T-helper 17 cell (primary cell): ENCODE data around the gene NXN. TPM values are rescaled to one million over a fixed set of nuclear protein-coding genes. Genes with fewer than 3 reads are reported as not detected.
"Not testable (repeated sequence)": the region's sequence is repeated elsewhere in the genome, so short reads cannot be mapped to it uniquely, and the experiment has no call there.

Experiments
- ATAC-seq: fragments of 150-1000 bp; cut with Tn5 transposase; 2 replicates; pipeline ENCODE4 v1.10.0; 2021; ENCODE audit warnings: mild to moderate bottlenecking, moderate library complexity
- DNase-seq, 3 donors: peaks; one replicate each; pipeline versions ENCODE4 v3.0.0 to v3.0.0-alpha.2; 2020 to 2021
- H3K9me3 ChIP-seq: one replicate; pipeline ENCODE4 v1.7.0; 2013; ENCODE audit warnings: low read length, mild to moderate bottlenecking; ENCODE audit not compliant: control insufficient read depth, poor library complexity, severe bottlenecking
- H3K27ac Mint-ChIP-seq: one replicate; pipeline ENCODE4 v1.8.0; 2022; ENCODE audit warnings: mild to moderate bottlenecking, moderate library complexity, mixed read lengths
- H3K27me3 Mint-ChIP-seq: one replicate; pipeline ENCODE4 v1.8.0; 2022; ENCODE audit warnings: mixed read lengths
- H3K36me3 Mint-ChIP-seq: one replicate; pipeline ENCODE4 v1.8.0; 2022; ENCODE audit warnings: low read depth, mixed read lengths
- H3K4me1 Mint-ChIP-seq: one replicate; pipeline ENCODE4 v1.8.0; 2022; ENCODE audit warnings: mild to moderate bottlenecking, mixed read lengths
- H3K4me3 Mint-ChIP-seq: one replicate; pipeline ENCODE4 v1.8.0; 2022; ENCODE audit warnings: mild to moderate bottlenecking, moderate library complexity, mixed read lengths
- total RNA-seq, 4 donors: library from RNA in 2 of 4; stranded (reverse) in 2 of 4; gene quantifications; one replicate each; pipeline ENCODE4 v1.2.3 and lab custom pipeline; 2022 to 2026

NXN gene
- total RNA-seq, 2 donors from 2014 or later = 3.3 to 4.4 TPM

DNA sequence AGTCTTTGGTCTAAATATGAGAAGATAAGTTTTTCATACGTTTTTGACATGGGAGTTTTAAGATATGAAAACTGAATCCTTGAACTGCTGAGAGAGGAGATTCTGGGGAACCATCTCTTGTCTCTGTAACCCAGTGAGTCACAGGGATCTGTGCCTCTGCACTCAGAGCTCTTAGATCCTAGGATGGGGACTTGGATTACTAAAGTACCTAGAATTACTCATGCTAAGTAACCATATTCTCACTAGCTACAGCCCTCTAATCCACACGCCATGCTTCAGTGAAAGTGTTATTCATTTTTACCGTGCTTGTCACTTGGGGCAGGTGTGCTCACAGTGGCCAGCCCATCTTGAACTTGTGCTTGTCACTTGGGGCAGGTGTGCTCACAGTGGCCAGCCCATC lies 195.4 kb downstream of the NXN start:
- Mint-ChIP-seq H3K27me3 (no peaks in the 10 kb centered on the region), H3K27ac (no peak overlapping the region), H3K4me3 (peak overlapping the region; percentile 98), H3K4me1 (peaks cover 28% of the 10 kb centered on the region), H3K36me3 (no peaks in the 10 kb centered on the region)
- DNase-seq = no peak
- H3K9me3 ChIP-seq = no peaks in the 10 kb centered on the region
- ATAC-seq = no peak

GRCh38 chr17:781805-782731 lies 197.5 kb downstream of the NXN start, which contains the start of the genes GLOD4 and MRM3:
Gene GLOD4 (minus strand): TSS chr17:782280. CDS start chr17:782255, 25 bp downstream.
Gene MRM3 (plus strand): TSS chr17:782353. CDS start chr17:782379, 26 bp downstream.
- no peaks in the 10 kb centered on the region for H3K27me3 Mint-ChIP-seq

GRCh38 chr17:778096-778495 lies 201.5 kb downstream of the NXN start:
- peaks cover 33% of the 10 kb centered on the region for H3K4me1 Mint-ChIP-seq
- DNase-seq = no peak
- no peak for ATAC-seq
- H3K9me3 ChIP-seq = no peaks in the 10 kb centered on the region
- no peak overlapping the region for H3K27ac Mint-ChIP-seq
- H3K4me3 Mint-ChIP-seq = no peak overlapping the region
- H3K36me3 Mint-ChIP-seq = peaks cover 7% of the 10 kb centered on the region
- no peaks in the 10 kb centered on the region for H3K27me3 Mint-ChIP-seq

More at GRCh38 chr17:781805-782731, 197.5 kb downstream of the NXN start, which contains the start of the genes GLOD4 and MRM3:
- Mint-ChIP-seq H3K36me3 (no peaks in the 10 kb centered on the region), H3K27ac (peak within 1 kb of the TSS; percentile 97), H3K4me3 (peak within 1 kb of the TSS; percentile 98), H3K4me1 (peaks cover 26% of the 10 kb centered on the region)
- no peaks in the 10 kb centered on the region for H3K9me3 ChIP-seq
- ATAC-seq = peak; percentile 92
- DNase-seq = peak; percentile 89 to 97 (median 90)

- peaks cover 7% of the 10 kb centered on the region for H3K36me3 Mint-ChIP-seq
- peak overlapping the region; percentile 72 for H3K27ac Mint-ChIP-seq
Measured at GRCh38 chr17:774313-774584, 205.3 kb downstream of the NXN start.

GRCh38 chr17:773467-774312 lies 205.9 kb downstream of the NXN start:
- no peaks in the 10 kb centered on the region for H3K9me3 ChIP-seq
- ATAC-seq (no peak), DNase-seq (no peak)
- Mint-ChIP-seq H3K27me3 (no peaks in the 10 kb centered on the region), H3K4me3 (no peak overlapping the region), H3K4me1 (peaks cover 13% of the 10 kb centered on the region), H3K36me3 (peaks cover 11% of the 10 kb centered on the region), H3K27ac (peak overlapping the region; percentile 72)

More at GRCh38 chr17:774313-774584, 205.3 kb downstream of the NXN start:
- DNase-seq (no peak), ATAC-seq (no peak)
- H3K4me3 Mint-ChIP-seq = no peak overlapping the region
- H3K27me3 Mint-ChIP-seq = no peaks in the 10 kb centered on the region
- no peaks in the 10 kb centered on the region for H3K9me3 ChIP-seq
- H3K4me1 Mint-ChIP-seq = peaks cover 13% of the 10 kb centered on the region

DNA sequence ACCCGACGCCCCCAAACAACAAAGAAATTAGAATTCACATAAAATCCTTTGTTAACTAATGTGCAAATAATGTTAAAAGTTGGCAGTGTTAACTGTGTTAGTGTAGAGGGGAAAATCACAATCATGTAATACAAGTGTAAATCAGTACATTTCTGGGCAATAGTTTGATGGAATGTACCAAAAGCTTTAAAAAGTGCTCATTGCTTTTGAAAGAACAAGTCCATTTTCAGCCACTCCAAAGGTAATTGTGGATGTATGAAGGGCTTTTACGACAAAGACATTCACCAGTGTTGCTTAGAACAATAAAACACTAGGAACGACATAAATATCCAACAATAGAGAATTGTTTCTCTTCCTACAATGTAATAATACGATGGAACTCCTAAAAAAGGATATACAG lies 206.6 kb downstream of the NXN start:
- DNase-seq (no peak), ATAC-seq (no peak)
- Mint-ChIP-seq H3K27me3 (no peaks in the 10 kb centered on the region), H3K36me3 (peaks cover 11% of the 10 kb centered on the region), H3K4me3 (no peak overlapping the region), H3K4me1 (peaks cover 13% of the 10 kb centered on the region), H3K27ac (peak overlapping the region; percentile 72)
- H3K9me3 ChIP-seq = no peaks in the 10 kb centered on the region

DNA sequence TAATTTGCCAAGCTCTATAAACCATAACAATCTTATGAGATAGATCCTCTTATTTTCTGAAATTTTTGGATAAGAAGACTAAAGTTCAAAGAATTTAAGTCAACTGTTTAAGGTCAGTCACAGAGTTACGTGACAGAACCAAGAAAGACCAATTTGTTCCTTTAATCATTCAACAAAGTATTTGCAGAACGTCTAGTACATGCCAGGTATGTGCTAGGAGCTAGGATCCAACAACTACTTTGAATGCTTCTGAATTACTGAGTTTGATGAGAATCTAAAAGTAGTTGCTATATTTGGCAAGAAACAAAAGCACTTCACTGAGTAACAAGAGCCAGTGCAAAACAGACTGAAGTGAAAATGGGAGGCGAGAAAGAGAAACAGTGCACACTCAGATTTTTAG lies 212.5 kb downstream of the NXN start:
- Mint-ChIP-seq H3K27ac (no peak overlapping the region), H3K4me3 (no peak overlapping the region), H3K4me1 (peaks cover 8% of the 10 kb centered on the region), H3K27me3 (no peaks in the 10 kb centered on the region), H3K36me3 (peaks cover 18% of the 10 kb centered on the region)
- H3K9me3 ChIP-seq = no peaks in the 10 kb centered on the region
- DNase-seq (no peak), ATAC-seq (no peak)

GRCh38 chr17:760371-760770 lies 219.2 kb downstream of the NXN start:
- Mint-ChIP-seq H3K36me3 (peaks cover 7% of the 10 kb centered on the region), H3K27me3 (no peaks in the 10 kb centered on the region)
- no peak for ATAC-seq

GRCh38 chr17:759964-760363 lies 219.6 kb downstream of the NXN start:
- Mint-ChIP-seq H3K36me3 (peaks cover 3% of the 10 kb centered on the region), H3K4me3 (no peak overlapping the region), H3K4me1 (no peaks in the 10 kb centered on the region), H3K27ac (no peak overlapping the region), H3K27me3 (no peaks in the 10 kb centered on the region)
- ATAC-seq (no peak), DNase-seq (no peak)
- H3K9me3 ChIP-seq = no peaks in the 10 kb centered on the region

More at GRCh38 chr17:760371-760770, 219.2 kb downstream of the NXN start:
- H3K27ac Mint-ChIP-seq = peak overlapping the region; percentile 72
- H3K4me3 Mint-ChIP-seq = no peak overlapping the region
- peaks cover 3% of the 10 kb centered on the region for H3K4me1 Mint-ChIP-seq
- no peaks in the 10 kb centered on the region for H3K9me3 ChIP-seq
- DNase-seq = no peak

DNA sequence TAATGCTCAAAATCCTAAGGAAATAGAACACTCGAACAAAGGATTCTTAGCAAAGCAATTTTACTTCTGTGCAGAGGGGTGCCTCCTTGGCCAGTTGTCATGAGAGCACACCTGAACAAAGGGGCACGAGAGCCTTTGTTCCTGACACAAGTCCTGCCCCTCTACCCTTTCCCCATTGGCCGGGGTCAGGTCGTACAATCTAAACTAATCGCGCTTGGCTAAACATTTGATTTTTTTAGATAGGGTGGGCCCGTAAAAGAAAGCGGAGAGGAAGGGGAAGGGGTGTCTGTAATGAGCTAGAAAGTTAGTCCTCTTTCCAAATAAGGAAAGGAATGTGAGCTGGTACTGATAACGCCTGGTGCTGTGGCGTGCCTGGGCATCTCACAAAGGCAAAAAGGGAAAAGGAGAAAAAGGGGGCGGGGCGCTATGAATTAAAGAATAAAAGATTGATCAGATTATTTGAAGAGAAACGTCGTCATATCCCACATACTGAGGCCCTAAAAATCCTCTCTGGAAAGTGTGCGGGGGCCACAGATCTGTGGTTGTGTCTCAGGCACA lies 223.5 kb downstream of the NXN start:
- not testable (repeated sequence) for H3K27me3 Mint-ChIP-seq, H3K27ac Mint-ChIP-seq, ATAC-seq, DNase-seq, H3K9me3 ChIP-seq, H3K4me3 Mint-ChIP-seq, H3K36me3 Mint-ChIP-seq
- peaks cover 11% of the 10 kb centered on the region for H3K4me1 Mint-ChIP-seq

DNA sequence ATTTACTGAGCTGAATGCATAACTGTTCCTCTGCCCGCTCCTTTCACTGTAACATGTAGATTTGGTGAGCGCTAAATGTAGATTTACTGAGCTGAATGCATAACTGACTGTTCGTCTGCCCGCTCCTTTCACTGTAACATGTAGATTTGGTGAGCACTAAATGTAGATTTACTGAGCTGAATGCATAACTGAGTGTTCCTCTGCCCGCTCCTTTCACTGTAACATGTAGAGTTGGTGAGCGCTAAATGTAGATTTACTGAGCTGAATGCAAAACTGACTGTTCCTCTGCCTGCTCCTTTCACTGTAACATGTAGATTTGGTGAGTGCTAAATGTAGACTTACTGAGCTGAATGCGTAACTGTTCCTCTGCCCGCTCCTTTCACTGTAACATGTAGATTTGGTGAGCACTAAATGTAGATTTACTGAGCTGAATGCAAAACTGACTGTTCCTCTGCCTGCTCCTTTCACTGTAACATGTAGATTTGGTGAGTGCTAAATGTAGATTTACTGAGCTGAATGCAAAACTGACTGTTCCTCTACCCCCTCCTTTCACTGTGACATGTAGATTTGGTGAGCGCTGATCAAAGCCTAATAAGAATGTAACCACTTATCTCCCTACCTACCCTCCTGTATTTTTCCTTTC lies 224.1 kb downstream of the NXN start:
- not testable (repeated sequence) for DNase-seq, H3K4me3 Mint-ChIP-seq, ATAC-seq, H3K9me3 ChIP-seq, H3K36me3 Mint-ChIP-seq, H3K27me3 Mint-ChIP-seq, H3K27ac Mint-ChIP-seq
- peaks cover 16% of the 10 kb centered on the region for H3K4me1 Mint-ChIP-seq

DNA sequence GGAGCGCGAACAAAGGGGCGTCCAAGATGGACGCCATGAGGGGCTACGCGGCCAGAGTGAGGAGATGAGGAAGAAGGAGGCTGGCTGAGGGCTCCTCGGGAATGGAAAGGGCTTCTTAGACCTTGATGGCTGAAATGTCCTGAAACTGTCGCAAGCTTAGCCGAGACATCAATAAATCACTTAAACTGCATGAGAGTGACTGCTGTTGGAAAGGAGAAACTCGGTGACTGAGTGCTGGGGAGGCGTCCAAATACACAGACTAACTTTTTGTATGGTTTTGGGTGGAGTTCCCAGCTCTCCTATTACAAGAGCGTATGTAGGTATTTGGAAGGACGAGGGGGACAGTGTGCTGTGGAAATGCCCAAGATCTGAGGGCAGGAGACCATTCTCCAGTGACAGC lies 226.2 kb downstream of the NXN start:
- H3K4me1 Mint-ChIP-seq = peaks cover 30% of the 10 kb centered on the region

More for the DNA sequence above, 226.2 kb downstream of the NXN start:
- H3K9me3 ChIP-seq = no peaks in the 10 kb centered on the region
- H3K4me3 Mint-ChIP-seq = peak overlapping the region; percentile 69
- H3K36me3 Mint-ChIP-seq = peaks cover under 1% of the 10 kb centered on the region
- no peak overlapping the region for H3K27ac Mint-ChIP-seq
- DNase-seq (no peak), ATAC-seq (no peak)
- H3K27me3 Mint-ChIP-seq = no peaks in the 10 kb centered on the region
